ENCODE results near the gene DPY19L1. TPM values are rescaled to one million over a fixed set of nuclear protein-coding genes. Genes with fewer than 3 reads are reported as not detected.
"Not testable (repeated sequence)": the region's sequence is repeated elsewhere in the genome, so short reads cannot be mapped to it uniquely, and the experiment has no call there.

Gene DPY19L1
- total RNA-seq, 2 donors from 2014 or later = 13.9 to 32.5 TPM

GRCh38 chr7:35047912-35048305, 10.6 kb upstream of the DPY19L1 start:
- H3K27me3 ChIP-seq (replicated peaks; ENCODE audit: insufficient read depth); H3K9me3 ChIP-seq; H3K4me1 ChIP-seq (ENCODE audit: control insufficient read depth in 1 of 2, low read depth in 2 of 2); H3K4me3 ChIP-seq; ATAC-seq (ENCODE audit: insufficient number of reproducible peaks, low FRiP score, low read depth); H3K36me3 ChIP-seq; H3K27ac ChIP-seq; DNase-seq (ENCODE audit: low spot score): not testable (repeated sequence)

- H3K36me3 ChIP-seq; H3K27me3 ChIP-seq (replicated peaks; ENCODE audit: insufficient read depth); H3K9me3 ChIP-seq; H3K4me1 ChIP-seq (ENCODE audit: control insufficient read depth in 1 of 2, low read depth in 2 of 2); DNase-seq (ENCODE audit: low spot score); H3K27ac ChIP-seq; ATAC-seq (ENCODE audit: insufficient number of reproducible peaks, low FRiP score, low read depth); H3K4me3 ChIP-seq: not testable (repeated sequence)
Measured at GRCh38 chr7:35047263-35047911, 10.1 kb upstream of the DPY19L1 start.

- H3K4me3 ChIP-seq = not testable (repeated sequence)
Measured at GRCh38 chr7:35043301-35043700, 6.0 kb upstream of the DPY19L1 start.

GRCh38 chr7:35040906-35041305, 3.6 kb upstream of the DPY19L1 start:
- no peak for DNase-seq (ENCODE audit: low spot score)
- no peak overlapping the region for H3K4me3 ChIP-seq
- no peak for TF ChIP-seq CTCF (IDR thresholded peaks at IDR 0.05)
- H3K27ac ChIP-seq = no peak overlapping the region
- ATAC-seq (ENCODE audit: insufficient number of reproducible peaks, low FRiP score, low read depth) = no peak
- H3K27me3 ChIP-seq (replicated peaks; ENCODE audit: insufficient read depth) = no peaks in the 10 kb centered on the region
- H3K36me3 ChIP-seq = no peaks in the 10 kb centered on the region
- H3K9me3 ChIP-seq = no peaks in the 10 kb centered on the region
- peaks cover 3 to 10% of the 10 kb centered on the region in 2 donors for H3K4me1 ChIP-seq (ENCODE audit: control insufficient read depth in 1 of 2, low read depth in 2 of 2)

More at GRCh38 chr7:35043301-35043700, 6.0 kb upstream of the DPY19L1 start:
- not testable (repeated sequence) for ATAC-seq (ENCODE audit: insufficient number of reproducible peaks, low FRiP score, low read depth); H3K4me1 ChIP-seq (ENCODE audit: control insufficient read depth in 1 of 2, low read depth in 2 of 2); DNase-seq (ENCODE audit: low spot score); H3K27me3 ChIP-seq (replicated peaks; ENCODE audit: insufficient read depth); H3K27ac ChIP-seq; H3K36me3 ChIP-seq; H3K9me3 ChIP-seq

- Histone ChIP-seq H3K36me3 (no peaks in the 10 kb centered on the region), H3K4me1 (ENCODE audit: control insufficient read depth in 1 of 2, low read depth in 2 of 2) (peaks cover 9 to 20% of the 10 kb centered on the region in 2 donors), H3K9me3 (no peaks in the 10 kb centered on the region), H3K27ac (no peak overlapping the region), H3K27me3 (replicated peaks; ENCODE audit: insufficient read depth) (no peaks in the 10 kb centered on the region), H3K4me3 (no peak overlapping the region)
- TF ChIP-seq CTCF (IDR thresholded peaks at IDR 0.05) = no peak
- DNase-seq (ENCODE audit: low spot score) = no peak
- no peak for ATAC-seq (ENCODE audit: insufficient number of reproducible peaks, low FRiP score, low read depth)
Measured at GRCh38 chr7:35039343-35039742, 2.1 kb upstream of the DPY19L1 start.

GRCh38 chr7:35038354-35038753, 1.1 kb upstream of the DPY19L1 start:
- H3K4me3 ChIP-seq = peak overlapping the region; percentile 76
- H3K9me3 ChIP-seq = no peaks in the 10 kb centered on the region
- peak overlapping the region; percentile 72 to 73 for H3K27ac ChIP-seq
- no peaks in the 10 kb centered on the region for H3K27me3 ChIP-seq (replicated peaks; ENCODE audit: insufficient read depth)
- H3K4me1 ChIP-seq (ENCODE audit: control insufficient read depth in 1 of 2, low read depth in 2 of 2) = peaks cover 9 to 20% of the 10 kb centered on the region in 2 donors
- ATAC-seq (ENCODE audit: insufficient number of reproducible peaks, low FRiP score, low read depth) (no peak), DNase-seq (ENCODE audit: low spot score) (no peak)
- TF ChIP-seq CTCF (IDR thresholded peaks at IDR 0.05) = no peak
- no peaks in the 10 kb centered on the region for H3K36me3 ChIP-seq

Data from thoracic aorta (tissue), 2 donors.